ENCODE measurements around the gene PCSK6. TPM values are rescaled to one million over a fixed set of nuclear protein-coding genes. Genes with fewer than 3 reads are reported as not detected.

Gene PCSK6
- total and polyA plus RNA-seq, 2 experiments from 2014 or later: 4.8 to 6.4 TPM

DNA sequence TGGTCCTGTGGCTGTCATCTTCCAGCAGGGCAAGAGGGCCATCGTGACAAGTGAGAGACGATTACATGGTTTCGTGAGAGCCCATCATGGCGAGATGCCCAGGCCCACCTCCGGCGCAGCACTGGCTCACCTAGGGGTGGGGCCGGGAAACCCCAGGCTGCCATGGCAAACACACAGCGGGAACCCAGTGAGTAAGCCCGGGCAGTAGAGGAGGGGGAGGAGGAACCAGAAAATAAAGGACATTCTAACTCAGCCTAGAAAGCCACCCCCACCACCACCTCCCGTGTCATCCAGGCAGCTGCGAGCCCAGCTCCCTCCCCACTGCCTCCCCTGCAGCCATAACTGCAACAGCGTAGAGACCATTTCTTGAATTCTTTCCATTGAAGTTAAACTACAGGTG, 52.3 kb downstream of the PCSK6 start:
- DNase-seq (ENCODE audit: low read depth in 1 of 2, low spot score in 1 of 2): no peak
- Histone ChIP-seq H3K4me1 (ENCODE audit: low read depth) (no peaks in the 10 kb centered on the region), H3K27ac (no peak overlapping the region), H3K4me3 (no peak overlapping the region), H3K27me3 (no peaks in the 10 kb centered on the region), H3K36me3 (no peaks in the 10 kb centered on the region), H3K9me3 (ENCODE audit: low read depth) (no peaks in the 10 kb centered on the region)
- TF ChIP-seq, protein P1, sequence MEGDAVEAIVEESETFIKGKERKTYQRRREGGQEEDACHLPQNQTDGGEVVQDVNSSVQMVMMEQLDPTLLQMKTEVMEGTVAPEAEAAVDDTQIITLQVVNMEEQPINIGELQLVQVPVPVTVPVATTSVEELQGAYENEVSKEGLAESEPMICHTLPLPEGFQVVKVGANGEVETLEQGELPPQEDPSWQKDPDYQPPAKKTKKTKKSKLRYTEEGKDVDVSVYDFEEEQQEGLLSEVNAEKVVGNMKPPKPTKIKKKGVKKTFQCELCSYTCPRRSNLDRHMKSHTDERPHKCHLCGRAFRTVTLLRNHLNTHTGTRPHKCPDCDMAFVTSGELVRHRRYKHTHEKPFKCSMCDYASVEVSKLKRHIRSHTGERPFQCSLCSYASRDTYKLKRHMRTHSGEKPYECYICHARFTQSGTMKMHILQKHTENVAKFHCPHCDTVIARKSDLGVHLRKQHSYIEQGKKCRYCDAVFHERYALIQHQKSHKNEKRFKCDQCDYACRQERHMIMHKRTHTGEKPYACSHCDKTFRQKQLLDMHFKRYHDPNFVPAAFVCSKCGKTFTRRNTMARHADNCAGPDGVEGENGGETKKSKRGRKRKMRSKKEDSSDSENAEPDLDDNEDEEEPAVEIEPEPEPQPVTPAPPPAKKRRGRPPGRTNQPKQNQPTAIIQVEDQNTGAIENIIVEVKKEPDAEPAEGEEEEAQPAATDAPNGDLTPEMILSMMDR (IDR thresholded peaks at IDR 0.05; ENCODE audit: low read depth, low read length): no peak

- Histone ChIP-seq H3K4me1 (ENCODE audit: low read depth) (no peaks in the 10 kb centered on the region), H3K9me3 (ENCODE audit: low read depth) (no peaks in the 10 kb centered on the region), H3K4me3 (no peak overlapping the region), H3K36me3 (no peaks in the 10 kb centered on the region), H3K27me3 (no peaks in the 10 kb centered on the region), H3K27ac (no peak overlapping the region)
- TF ChIP-seq, protein P1 (IDR thresholded peaks at IDR 0.05; ENCODE audit: low read depth, low read length): no peak
- DNase-seq (ENCODE audit: low read depth in 1 of 2, low spot score in 1 of 2): no peak
Measured at GRCh38 chr15:101436526-101436925, 53.0 kb downstream of the PCSK6 start.

- Histone ChIP-seq H3K9me3 (ENCODE audit: low read depth) (no peaks in the 10 kb centered on the region), H3K4me3 (no peak overlapping the region), H3K4me1 (ENCODE audit: low read depth) (no peaks in the 10 kb centered on the region), H3K27ac (no peak overlapping the region), H3K27me3 (no peaks in the 10 kb centered on the region), H3K36me3 (no peaks in the 10 kb centered on the region)
- TF ChIP-seq, protein P1 (IDR thresholded peaks at IDR 0.05; ENCODE audit: low read depth, low read length): no peak
- no peak for DNase-seq (ENCODE audit: low read depth in 1 of 2, low spot score in 1 of 2)
Measured at GRCh38 chr15:101435761-101436160, 53.7 kb downstream of the PCSK6 start.

- no peak for DNase-seq (ENCODE audit: low read depth in 1 of 2, low spot score in 1 of 2)
- no peak overlapping the region for H3K27ac ChIP-seq
- no peak overlapping the region for H3K4me3 ChIP-seq
- no peaks in the 10 kb centered on the region for H3K4me1 ChIP-seq (ENCODE audit: low read depth)
- TF ChIP-seq, protein P1 (IDR thresholded peaks at IDR 0.05; ENCODE audit: low read depth, low read length): no peak
- no peaks in the 10 kb centered on the region for H3K27me3 ChIP-seq
- H3K9me3 ChIP-seq (ENCODE audit: low read depth): no peaks in the 10 kb centered on the region
- no peaks in the 10 kb centered on the region for H3K36me3 ChIP-seq
Measured at GRCh38 chr15:101434032-101434920, 55.2 kb downstream of the PCSK6 start.

GRCh38 chr15:101433396-101433795, 56.1 kb downstream of the PCSK6 start:
- no peak for DNase-seq (ENCODE audit: low read depth in 1 of 2, low spot score in 1 of 2)
- TF ChIP-seq, protein P1 (IDR thresholded peaks at IDR 0.05; ENCODE audit: low read depth, low read length): no peak
- no peak overlapping the region for H3K27ac ChIP-seq
- no peaks in the 10 kb centered on the region for H3K36me3 ChIP-seq
- H3K4me1 ChIP-seq (ENCODE audit: low read depth): no peaks in the 10 kb centered on the region
- no peaks in the 10 kb centered on the region for H3K9me3 ChIP-seq (ENCODE audit: low read depth)
- no peaks in the 10 kb centered on the region for H3K27me3 ChIP-seq
- no peak overlapping the region for H3K4me3 ChIP-seq

Measured in cardiac muscle cell (in vitro differentiated cells and primary cell).